ENCODE data around the gene MCC. TPM values are rescaled to one million over a fixed set of nuclear protein-coding genes. Genes with fewer than 3 reads are reported as not detected.

Gene MCC
- total RNA-seq, 1 donor from 2014 or later: 22.7 TPM

DNA sequence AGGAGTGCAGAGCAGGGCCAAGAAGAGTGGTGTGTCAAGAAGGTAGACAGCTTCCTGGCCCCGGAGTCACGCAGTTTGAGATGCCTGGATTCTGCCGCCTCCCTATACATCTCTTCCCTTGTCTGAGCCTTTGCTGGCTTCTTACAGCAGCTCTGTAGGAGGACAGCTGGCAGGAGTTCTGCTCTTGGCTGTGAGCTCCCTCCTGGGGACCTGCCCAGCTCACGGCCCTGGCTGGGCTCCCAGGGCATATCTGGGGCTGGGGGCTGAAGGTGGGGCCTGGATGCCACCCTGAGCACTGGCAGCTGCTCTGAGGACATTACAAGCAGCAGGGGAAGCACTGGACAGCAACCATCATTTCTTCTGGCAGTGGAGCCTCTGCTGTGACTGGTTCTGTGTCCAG is 52.7 kb downstream of the MCC start:
- Mint-ChIP-seq H3K36me3 (ENCODE audit: low read depth, unreplicated experiment) (no peaks in the 10 kb centered on the region), H3K27me3 (ENCODE audit: unreplicated experiment) (no peaks in the 10 kb centered on the region), H3K9me3 (ENCODE audit: unreplicated experiment) (no peaks in the 10 kb centered on the region), H3K4me3 (ENCODE audit: unreplicated experiment) (no peak overlapping the region), H3K4me1 (ENCODE audit: unreplicated experiment) (peaks cover 3% of the 10 kb centered on the region), H3K27ac (ENCODE audit: unreplicated experiment) (no peak overlapping the region)
- DNase-seq (ENCODE audit: low spot score): no peak
- TF ChIP-seq, protein P1, sequence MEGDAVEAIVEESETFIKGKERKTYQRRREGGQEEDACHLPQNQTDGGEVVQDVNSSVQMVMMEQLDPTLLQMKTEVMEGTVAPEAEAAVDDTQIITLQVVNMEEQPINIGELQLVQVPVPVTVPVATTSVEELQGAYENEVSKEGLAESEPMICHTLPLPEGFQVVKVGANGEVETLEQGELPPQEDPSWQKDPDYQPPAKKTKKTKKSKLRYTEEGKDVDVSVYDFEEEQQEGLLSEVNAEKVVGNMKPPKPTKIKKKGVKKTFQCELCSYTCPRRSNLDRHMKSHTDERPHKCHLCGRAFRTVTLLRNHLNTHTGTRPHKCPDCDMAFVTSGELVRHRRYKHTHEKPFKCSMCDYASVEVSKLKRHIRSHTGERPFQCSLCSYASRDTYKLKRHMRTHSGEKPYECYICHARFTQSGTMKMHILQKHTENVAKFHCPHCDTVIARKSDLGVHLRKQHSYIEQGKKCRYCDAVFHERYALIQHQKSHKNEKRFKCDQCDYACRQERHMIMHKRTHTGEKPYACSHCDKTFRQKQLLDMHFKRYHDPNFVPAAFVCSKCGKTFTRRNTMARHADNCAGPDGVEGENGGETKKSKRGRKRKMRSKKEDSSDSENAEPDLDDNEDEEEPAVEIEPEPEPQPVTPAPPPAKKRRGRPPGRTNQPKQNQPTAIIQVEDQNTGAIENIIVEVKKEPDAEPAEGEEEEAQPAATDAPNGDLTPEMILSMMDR (IDR thresholded peaks at IDR 0.05; ENCODE audit: unreplicated experiment): no peak

DNA sequence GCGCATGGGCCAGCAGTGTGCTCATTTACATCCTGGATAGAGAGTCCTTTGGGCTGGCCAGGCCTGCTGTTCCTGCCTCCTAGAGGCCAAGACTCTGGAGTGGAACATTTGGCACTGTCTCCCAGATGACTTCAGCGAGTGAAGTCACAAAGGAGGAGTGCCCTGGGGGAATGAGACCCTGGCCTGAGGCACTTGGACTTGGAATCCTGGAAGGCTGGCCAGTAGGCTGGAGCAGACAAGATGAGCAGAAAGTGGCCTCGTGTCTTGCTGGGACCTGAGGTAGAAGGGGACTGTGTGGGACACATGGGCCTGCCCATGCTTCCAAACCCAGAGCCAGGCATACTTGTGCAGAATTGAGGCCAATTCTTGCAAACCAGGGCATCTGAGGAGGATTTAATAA is 53.4 kb downstream of the MCC start, which contains the start of gene TSSK1B:
Gene TSSK1B (minus strand): TSS at position 101 of the 400 bp plus-strand sequence. CDS start 150 bp downstream, outside the sequence.
- Mint-ChIP-seq H3K4me1 (ENCODE audit: unreplicated experiment) (peaks cover 3% of the 10 kb centered on the region), H3K36me3 (ENCODE audit: low read depth, unreplicated experiment) (no peaks in the 10 kb centered on the region), H3K27ac (ENCODE audit: unreplicated experiment) (no peak within 1 kb of the TSS), H3K4me3 (ENCODE audit: unreplicated experiment) (no peak within 1 kb of the TSS), H3K27me3 (ENCODE audit: unreplicated experiment) (no peaks in the 10 kb centered on the region), H3K9me3 (ENCODE audit: unreplicated experiment) (no peaks in the 10 kb centered on the region)
- TF ChIP-seq, protein P1 (IDR thresholded peaks at IDR 0.05; ENCODE audit: unreplicated experiment): no peak
- no peak for DNase-seq (ENCODE audit: low spot score)

DNA sequence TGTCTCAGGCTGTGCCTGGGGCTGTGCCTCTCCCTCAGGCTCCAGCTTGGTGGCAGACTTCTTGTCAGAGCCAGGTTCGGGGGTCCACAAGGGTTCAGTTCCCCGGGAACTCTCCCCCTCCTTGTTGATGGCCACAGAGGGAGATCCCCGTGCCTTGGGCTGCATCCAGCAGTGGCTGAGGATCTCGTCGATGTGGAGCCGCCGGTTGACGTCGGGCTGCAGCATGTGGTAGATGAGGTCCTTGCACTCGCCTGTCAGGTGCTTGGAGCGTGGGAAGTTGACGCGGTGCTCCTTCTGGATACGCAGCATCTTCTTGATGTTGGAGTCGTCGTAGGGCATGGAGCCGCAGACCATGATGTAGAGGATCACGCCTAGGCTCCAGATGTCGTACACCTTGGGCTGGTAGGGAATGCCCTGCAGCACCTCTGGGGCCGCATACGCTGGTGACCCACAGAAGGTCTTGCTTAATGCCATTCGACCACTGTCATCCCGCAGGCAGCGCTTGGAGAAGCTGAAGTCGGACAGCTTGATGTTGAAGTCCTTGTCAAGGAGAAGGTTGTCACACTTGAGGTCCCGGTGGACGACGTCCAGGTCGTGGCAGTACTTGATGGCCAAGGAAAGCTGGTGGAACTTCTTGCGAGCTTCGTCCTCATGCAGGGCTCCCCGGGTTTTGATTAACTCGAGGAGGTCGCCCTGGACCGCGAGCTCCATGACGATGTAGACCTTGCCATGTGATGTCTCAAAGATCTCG is 54.2 kb downstream of the MCC start:
- Mint-ChIP-seq H3K27ac (ENCODE audit: unreplicated experiment) (no peak overlapping the region), H3K27me3 (ENCODE audit: unreplicated experiment) (no peaks in the 10 kb centered on the region), H3K36me3 (ENCODE audit: low read depth, unreplicated experiment) (no peaks in the 10 kb centered on the region), H3K4me1 (ENCODE audit: unreplicated experiment) (peaks cover 3% of the 10 kb centered on the region), H3K4me3 (ENCODE audit: unreplicated experiment) (no peak overlapping the region), H3K9me3 (ENCODE audit: unreplicated experiment) (no peaks in the 10 kb centered on the region)
- TF ChIP-seq, protein P1 (IDR thresholded peaks at IDR 0.05; ENCODE audit: unreplicated experiment): no peak
- DNase-seq (ENCODE audit: low spot score): no peak

DNA sequence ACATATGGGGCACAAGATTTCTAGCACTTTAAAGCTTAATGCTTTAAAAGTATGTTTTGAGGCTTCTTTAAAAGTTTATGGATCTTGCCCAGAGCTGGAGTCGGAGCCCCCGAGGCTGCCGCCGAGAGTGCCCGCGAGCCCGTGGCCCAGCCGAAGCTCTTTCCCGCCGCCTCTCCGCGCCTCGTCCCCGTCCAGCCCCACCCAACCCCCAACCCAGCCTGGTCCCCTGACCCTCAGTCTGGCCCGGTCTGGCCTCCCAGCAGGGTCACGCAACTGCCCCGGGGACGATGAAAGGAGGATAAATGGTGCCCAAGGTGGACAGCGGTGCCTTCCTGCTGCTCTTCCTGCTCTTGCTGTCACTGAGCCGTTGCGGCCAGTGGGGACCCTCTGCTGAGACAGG is 55.2 kb downstream of the MCC start:
- Mint-ChIP-seq H3K36me3 (ENCODE audit: low read depth, unreplicated experiment) (no peaks in the 10 kb centered on the region), H3K27me3 (ENCODE audit: unreplicated experiment) (peaks cover 1% of the 10 kb centered on the region), H3K27ac (ENCODE audit: unreplicated experiment) (no peak overlapping the region), H3K4me1 (ENCODE audit: unreplicated experiment) (peaks cover 3% of the 10 kb centered on the region), H3K4me3 (ENCODE audit: unreplicated experiment) (peak overlapping the region; percentile 23), H3K9me3 (ENCODE audit: unreplicated experiment) (no peaks in the 10 kb centered on the region)
- no peak for DNase-seq (ENCODE audit: low spot score)
- TF ChIP-seq, protein P1 (IDR thresholded peaks at IDR 0.05; ENCODE audit: unreplicated experiment): no peak

DNA sequence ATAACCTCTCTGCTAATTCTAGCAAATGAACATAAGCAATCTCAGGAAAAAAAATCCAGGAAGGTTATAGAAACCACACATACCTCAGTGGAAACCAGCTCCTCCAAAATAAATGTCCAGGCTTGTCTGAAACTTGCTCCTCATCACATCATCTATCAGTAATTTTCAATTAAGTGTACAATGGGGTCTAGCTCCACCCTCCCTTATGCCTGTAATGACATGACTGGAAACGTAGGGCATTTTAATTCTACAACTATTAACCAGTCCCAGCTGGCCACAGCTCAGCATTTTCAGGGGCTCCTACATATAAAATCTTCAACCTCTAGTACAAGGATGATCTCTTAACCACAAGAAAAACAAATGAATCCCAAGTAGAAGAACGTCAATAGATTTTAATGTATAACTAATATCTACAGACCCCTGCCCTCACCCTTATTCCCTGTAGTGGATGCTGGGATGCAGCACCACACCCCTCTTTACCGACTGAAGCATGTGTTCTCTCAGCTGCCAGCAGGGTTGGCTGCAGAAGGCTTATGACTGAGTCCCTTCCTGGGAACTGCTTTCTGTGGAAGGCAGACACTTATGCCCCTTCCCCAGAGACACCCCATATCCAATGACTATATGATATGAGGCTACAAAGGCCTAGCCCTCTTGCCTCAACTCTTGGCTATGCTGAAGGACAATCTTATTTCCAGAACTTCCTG is 60.2 kb downstream of the MCC start:
- Mint-ChIP-seq H3K27ac (ENCODE audit: unreplicated experiment) (no peak overlapping the region), H3K27me3 (ENCODE audit: unreplicated experiment) (peaks cover 1% of the 10 kb centered on the region), H3K36me3 (ENCODE audit: low read depth, unreplicated experiment) (no peaks in the 10 kb centered on the region), H3K4me1 (ENCODE audit: unreplicated experiment) (no peaks in the 10 kb centered on the region), H3K9me3 (ENCODE audit: unreplicated experiment) (no peaks in the 10 kb centered on the region), H3K4me3 (ENCODE audit: unreplicated experiment) (no peak overlapping the region)
- TF ChIP-seq, protein P1 (IDR thresholded peaks at IDR 0.05; ENCODE audit: unreplicated experiment): no peak
- DNase-seq (ENCODE audit: low spot score): no peak

Measured in endothelial cell (in vitro differentiated cells).